ENCODE measurements around the gene ANKRD29.
"Not testable (repeated sequence)": the region's sequence is repeated elsewhere in the genome, so short reads cannot be mapped to it uniquely, and the experiment has no call there.

The ANKRD29 gene

DNA sequence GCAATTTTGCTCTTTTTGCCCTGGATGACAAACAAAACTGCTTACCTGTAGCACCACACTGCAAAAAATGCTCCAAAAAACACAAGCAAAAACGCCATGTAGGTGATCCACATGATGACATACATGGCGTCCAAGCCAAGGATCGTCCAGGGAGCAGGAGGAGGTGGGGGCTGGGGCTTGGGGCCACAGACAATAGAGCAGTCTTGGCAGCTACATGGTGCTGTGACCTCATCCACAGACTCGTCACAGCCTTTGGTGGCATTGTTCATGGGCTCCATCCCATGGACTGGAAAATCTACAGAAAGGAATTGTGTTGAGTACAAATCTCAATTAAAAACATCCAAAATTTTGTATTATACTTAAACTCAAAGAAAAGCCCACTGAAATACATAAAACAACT, 102.5 kb downstream of the ANKRD29 start:
- WGBS (ENCODE audit: extremely low coverage, insufficient coverage, low lambda C conversion rate), result no CpG with 5 or more reads among the region's 4 CpGs
- no peaks in the 10 kb centered on the region for H3K27me3 ChIP-seq (ENCODE audit: insufficient read depth, low read length, poor library complexity)
- H3K27ac ChIP-seq (ENCODE audit: low read depth, low read length), result no peak overlapping the region
- H3K4ac ChIP-seq (ENCODE audit: low read depth, low read length), result no peak overlapping the region
- no peak overlapping the region for H2BK15ac ChIP-seq (replicated peaks; ENCODE audit: low read depth)
- H4K5ac ChIP-seq (ENCODE audit: low read length), result no peak overlapping the region
- no peaks in the 10 kb centered on the region for H3K79me1 ChIP-seq (ENCODE audit: low read length)
- no peak overlapping the region for H2AK5ac ChIP-seq (ENCODE audit: low read length)
- no peak overlapping the region for H3K18ac ChIP-seq (ENCODE audit: low read length)
- H3K79me2 ChIP-seq (ENCODE audit: control insufficient read depth, insufficient read depth, low read length), result no peaks in the 10 kb centered on the region
- H3K4me2 ChIP-seq (ENCODE audit: low read length), result no peak overlapping the region
- H3K36me3 ChIP-seq (ENCODE audit: control insufficient read depth, insufficient read depth, low read length), result peaks cover 9% of the 10 kb centered on the region
- H3K23ac ChIP-seq (ENCODE audit: low read length), result no peak overlapping the region
- no peak overlapping the region for H3K9ac ChIP-seq (ENCODE audit: low read length)
- no peak overlapping the region for H3K4me3 ChIP-seq (ENCODE audit: low read length)
- H3K4me1 ChIP-seq (ENCODE audit: control insufficient read depth, low read depth, low read length), result no peaks in the 10 kb centered on the region
- H3K56ac ChIP-seq (ENCODE audit: low read length), result no peak overlapping the region
- H2BK120ac ChIP-seq (ENCODE audit: low read depth, low read length), result no peak overlapping the region
- no peak overlapping the region for H4K8ac ChIP-seq (ENCODE audit: low read depth, low read length)
- H2BK5ac ChIP-seq (ENCODE audit: low read length), result no peak overlapping the region
- DNase-seq, result no peak

GRCh38 chr18:23557511-23557910, 105.2 kb downstream of the ANKRD29 start:
- H3K27me3 ChIP-seq (ENCODE audit: insufficient read depth, low read length, poor library complexity); H3K4ac ChIP-seq (ENCODE audit: low read depth, low read length); DNase-seq; H2BK120ac ChIP-seq (ENCODE audit: low read depth, low read length); H3K18ac ChIP-seq (ENCODE audit: low read length); H3K79me2 ChIP-seq (ENCODE audit: control insufficient read depth, insufficient read depth, low read length); H4K8ac ChIP-seq (ENCODE audit: low read depth, low read length); H2AK5ac ChIP-seq (ENCODE audit: low read length); H2BK15ac ChIP-seq (replicated peaks; ENCODE audit: low read depth); H4K5ac ChIP-seq (ENCODE audit: low read length); H3K56ac ChIP-seq (ENCODE audit: low read length); H3K9ac ChIP-seq (ENCODE audit: low read length); H3K4me2 ChIP-seq (ENCODE audit: low read length); H3K79me1 ChIP-seq (ENCODE audit: low read length); H3K4me3 ChIP-seq (ENCODE audit: low read length); H2BK5ac ChIP-seq (ENCODE audit: low read length); H3K4me1 ChIP-seq (ENCODE audit: control insufficient read depth, low read depth, low read length); H3K27ac ChIP-seq (ENCODE audit: low read depth, low read length); H3K23ac ChIP-seq (ENCODE audit: low read length): not testable (repeated sequence)
- whole genome bisulfite sequencing (ENCODE audit: extremely low coverage, insufficient coverage, low lambda C conversion rate), result no CpG with 5 or more reads among the region's 8 CpGs
- peaks cover 26% of the 10 kb centered on the region for H3K36me3 ChIP-seq (ENCODE audit: control insufficient read depth, insufficient read depth, low read length)

DNA sequence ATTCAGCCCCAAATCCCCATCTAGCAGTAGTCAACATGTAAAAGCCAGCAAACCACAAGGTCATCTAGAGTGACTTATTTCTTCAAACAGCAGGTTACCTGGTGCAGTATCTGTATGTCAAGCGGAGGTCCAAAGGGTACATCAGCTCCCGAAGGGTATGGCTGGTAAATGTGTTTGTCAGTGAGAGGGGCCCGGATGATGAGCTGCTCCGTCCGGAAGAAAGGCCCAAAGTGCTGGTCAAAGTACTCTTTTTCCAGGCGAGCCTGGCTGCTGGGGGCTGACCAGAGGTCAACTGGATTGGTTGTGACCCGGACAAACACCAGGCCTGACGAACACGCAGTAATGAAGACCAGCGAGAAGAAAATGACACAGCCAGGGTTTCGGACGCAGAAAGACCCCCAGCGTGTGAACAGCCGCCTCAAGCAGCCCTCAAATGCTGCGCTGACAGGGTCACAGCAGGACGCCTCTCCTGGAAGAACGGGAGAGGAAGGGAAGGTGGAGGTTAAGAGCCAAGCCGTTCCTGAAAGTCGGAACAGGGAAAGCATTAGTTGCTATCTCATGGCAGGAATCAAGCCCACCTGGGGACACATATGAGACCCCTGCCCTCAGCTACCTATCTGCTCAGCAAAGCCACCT, 106.4 kb downstream of the ANKRD29 start:
- H3K36me3 ChIP-seq (ENCODE audit: control insufficient read depth, insufficient read depth, low read length), result peaks cover 32% of the 10 kb centered on the region
- no peak overlapping the region for H3K23ac ChIP-seq (ENCODE audit: low read length)
- H3K27ac ChIP-seq (ENCODE audit: low read depth, low read length), result no peak overlapping the region
- H2BK120ac ChIP-seq (ENCODE audit: low read depth, low read length), result no peak overlapping the region
- H2BK5ac ChIP-seq (ENCODE audit: low read length), result no peak overlapping the region
- H3K4me2 ChIP-seq (ENCODE audit: low read length), result no peak overlapping the region
- DNase-seq, result no peak
- H3K4ac ChIP-seq (ENCODE audit: low read depth, low read length), result no peak overlapping the region
- H3K79me1 ChIP-seq (ENCODE audit: low read length), result no peaks in the 10 kb centered on the region
- no peaks in the 10 kb centered on the region for H3K79me2 ChIP-seq (ENCODE audit: control insufficient read depth, insufficient read depth, low read length)
- no peaks in the 10 kb centered on the region for H3K4me1 ChIP-seq (ENCODE audit: control insufficient read depth, low read depth, low read length)
- no peak overlapping the region for H4K5ac ChIP-seq (ENCODE audit: low read length)
- no peak overlapping the region for H3K9ac ChIP-seq (ENCODE audit: low read length)
- H3K18ac ChIP-seq (ENCODE audit: low read length), result no peak overlapping the region
- no peak overlapping the region for H3K56ac ChIP-seq (ENCODE audit: low read length)
- H4K8ac ChIP-seq (ENCODE audit: low read depth, low read length), result no peak overlapping the region
- H2BK15ac ChIP-seq (replicated peaks; ENCODE audit: low read depth), result no peak overlapping the region
- H2AK5ac ChIP-seq (ENCODE audit: low read length), result no peak overlapping the region
- no peak overlapping the region for H3K4me3 ChIP-seq (ENCODE audit: low read length)
- no peaks in the 10 kb centered on the region for H3K27me3 ChIP-seq (ENCODE audit: insufficient read depth, low read length, poor library complexity)
- no CpG with 5 or more reads among the region's 19 CpGs for WGBS (ENCODE audit: extremely low coverage, insufficient coverage, low lambda C conversion rate)

GRCh38 chr18:23553887-23554286, 108.8 kb downstream of the ANKRD29 start:
- no peak overlapping the region for H3K9ac ChIP-seq (ENCODE audit: low read length)
- no peak overlapping the region for H4K5ac ChIP-seq (ENCODE audit: low read length)
- H3K79me2 ChIP-seq (ENCODE audit: control insufficient read depth, insufficient read depth, low read length), result no peaks in the 10 kb centered on the region
- no peak overlapping the region for H3K18ac ChIP-seq (ENCODE audit: low read length)
- H3K36me3 ChIP-seq (ENCODE audit: control insufficient read depth, insufficient read depth, low read length), result peaks cover 30% of the 10 kb centered on the region
- H3K79me1 ChIP-seq (ENCODE audit: low read length), result no peaks in the 10 kb centered on the region
- H3K27me3 ChIP-seq (ENCODE audit: insufficient read depth, low read length, poor library complexity), result no peaks in the 10 kb centered on the region
- no peak overlapping the region for H3K4me3 ChIP-seq (ENCODE audit: low read length)
- no CpG with 5 or more reads among the region's 6 CpGs for WGBS (ENCODE audit: extremely low coverage, insufficient coverage, low lambda C conversion rate)
- no peak overlapping the region for H3K56ac ChIP-seq (ENCODE audit: low read length)
- no peak overlapping the region for H3K4me2 ChIP-seq (ENCODE audit: low read length)
- no peak for DNase-seq
- no peak overlapping the region for H2AK5ac ChIP-seq (ENCODE audit: low read length)
- H2BK5ac ChIP-seq (ENCODE audit: low read length), result no peak overlapping the region
- no peak overlapping the region for H3K23ac ChIP-seq (ENCODE audit: low read length)
- no peak overlapping the region for H4K8ac ChIP-seq (ENCODE audit: low read depth, low read length)
- H3K4me1 ChIP-seq (ENCODE audit: control insufficient read depth, low read depth, low read length), result no peaks in the 10 kb centered on the region
- H3K4ac ChIP-seq (ENCODE audit: low read depth, low read length), result no peak overlapping the region
- H3K27ac ChIP-seq (ENCODE audit: low read depth, low read length), result no peak overlapping the region
- no peak overlapping the region for H2BK120ac ChIP-seq (ENCODE audit: low read depth, low read length)
- H2BK15ac ChIP-seq (replicated peaks; ENCODE audit: low read depth), result no peak overlapping the region

DNA sequence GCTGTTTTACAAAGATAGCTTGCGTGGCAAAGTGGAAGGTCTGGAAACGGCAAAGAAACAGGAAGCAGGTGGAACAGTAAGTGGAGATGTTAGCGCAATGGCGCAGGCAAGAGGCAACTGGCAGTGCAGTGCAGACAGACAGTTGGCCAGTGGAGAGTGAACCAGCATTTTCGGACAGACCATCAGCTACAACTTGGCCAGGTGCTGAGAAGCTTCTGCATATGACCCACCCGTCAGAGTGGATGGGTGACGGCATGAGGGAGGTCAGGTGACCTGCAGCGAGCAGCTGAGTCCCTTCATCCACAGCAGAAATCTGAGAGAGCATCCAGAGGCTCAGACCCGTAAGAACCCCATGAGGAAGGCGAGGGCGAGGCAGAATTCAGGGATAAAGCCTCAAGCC, 110.2 kb downstream of the ANKRD29 start:
- H3K4me3 ChIP-seq (ENCODE audit: low read length), result no peak overlapping the region
- H4K8ac ChIP-seq (ENCODE audit: low read depth, low read length), result no peak overlapping the region
- no CpG with 5 or more reads among the region's 11 CpGs for WGBS (ENCODE audit: extremely low coverage, insufficient coverage, low lambda C conversion rate)
- no peak overlapping the region for H3K56ac ChIP-seq (ENCODE audit: low read length)
- H2BK120ac ChIP-seq (ENCODE audit: low read depth, low read length), result no peak overlapping the region
- H3K4ac ChIP-seq (ENCODE audit: low read depth, low read length), result no peak overlapping the region
- no peaks in the 10 kb centered on the region for H3K79me2 ChIP-seq (ENCODE audit: control insufficient read depth, insufficient read depth, low read length)
- no peak overlapping the region for H3K23ac ChIP-seq (ENCODE audit: low read length)
- H2BK15ac ChIP-seq (replicated peaks; ENCODE audit: low read depth), result no peak overlapping the region
- H3K18ac ChIP-seq (ENCODE audit: low read length), result no peak overlapping the region
- no peak overlapping the region for H3K27ac ChIP-seq (ENCODE audit: low read depth, low read length)
- H3K27me3 ChIP-seq (ENCODE audit: insufficient read depth, low read length, poor library complexity), result no peaks in the 10 kb centered on the region
- H3K4me1 ChIP-seq (ENCODE audit: control insufficient read depth, low read depth, low read length), result no peaks in the 10 kb centered on the region
- peaks cover 30% of the 10 kb centered on the region for H3K36me3 ChIP-seq (ENCODE audit: control insufficient read depth, insufficient read depth, low read length)
- no peak overlapping the region for H4K5ac ChIP-seq (ENCODE audit: low read length)
- H2BK5ac ChIP-seq (ENCODE audit: low read length), result no peak overlapping the region
- no peak overlapping the region for H2AK5ac ChIP-seq (ENCODE audit: low read length)
- H3K79me1 ChIP-seq (ENCODE audit: low read length), result no peaks in the 10 kb centered on the region
- no peak overlapping the region for H3K9ac ChIP-seq (ENCODE audit: low read length)
- no peak for DNase-seq
- H3K4me2 ChIP-seq (ENCODE audit: low read length), result no peak overlapping the region

DNA sequence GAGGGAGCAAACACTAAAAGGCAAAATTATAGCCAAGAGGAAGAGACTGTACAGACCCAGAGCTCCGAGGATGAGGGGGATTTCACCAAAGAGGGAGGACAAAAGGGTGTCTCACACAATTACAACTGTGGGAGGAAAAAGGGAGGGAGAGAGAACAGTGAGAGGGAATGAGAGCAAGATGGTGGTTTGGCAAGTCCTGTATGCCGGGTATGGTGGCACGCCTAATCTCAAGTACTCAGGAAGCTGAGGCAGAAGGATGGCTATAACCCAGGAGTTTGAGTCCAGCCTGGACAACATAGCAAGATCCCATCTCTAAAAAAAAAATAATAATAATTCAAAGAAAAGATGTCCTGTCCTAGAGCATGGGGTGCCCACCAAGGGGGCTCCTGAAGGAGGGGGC, 110.7 kb downstream of the ANKRD29 start:
- H3K4ac ChIP-seq (ENCODE audit: low read depth, low read length), result no peak overlapping the region
- H4K8ac ChIP-seq (ENCODE audit: low read depth, low read length), result no peak overlapping the region
- peaks cover 30% of the 10 kb centered on the region for H3K36me3 ChIP-seq (ENCODE audit: control insufficient read depth, insufficient read depth, low read length)

More for the DNA sequence above, 110.7 kb downstream of the ANKRD29 start:
- H4K5ac ChIP-seq (ENCODE audit: low read length), result no peak overlapping the region
- H2BK5ac ChIP-seq (ENCODE audit: low read length), result no peak overlapping the region
- no peak overlapping the region for H3K23ac ChIP-seq (ENCODE audit: low read length)
- no peak overlapping the region for H2BK120ac ChIP-seq (ENCODE audit: low read depth, low read length)
- H3K9ac ChIP-seq (ENCODE audit: low read length), result no peak overlapping the region
- H3K56ac ChIP-seq (ENCODE audit: low read length), result no peak overlapping the region
- H3K27me3 ChIP-seq (ENCODE audit: insufficient read depth, low read length, poor library complexity), result no peaks in the 10 kb centered on the region
- H3K27ac ChIP-seq (ENCODE audit: low read depth, low read length), result no peak overlapping the region
- no peak overlapping the region for H2BK15ac ChIP-seq (replicated peaks; ENCODE audit: low read depth)
- DNase-seq, result no peak
- H3K79me2 ChIP-seq (ENCODE audit: control insufficient read depth, insufficient read depth, low read length), result no peaks in the 10 kb centered on the region
- no peak overlapping the region for H3K4me2 ChIP-seq (ENCODE audit: low read length)
- no CpG with 5 or more reads among the region's 3 CpGs for WGBS (ENCODE audit: extremely low coverage, insufficient coverage, low lambda C conversion rate)
- H3K18ac ChIP-seq (ENCODE audit: low read length), result no peak overlapping the region
- no peak overlapping the region for H3K4me3 ChIP-seq (ENCODE audit: low read length)
- no peaks in the 10 kb centered on the region for H3K79me1 ChIP-seq (ENCODE audit: low read length)
- no peak overlapping the region for H2AK5ac ChIP-seq (ENCODE audit: low read length)
- H3K4me1 ChIP-seq (ENCODE audit: control insufficient read depth, low read depth, low read length), result no peaks in the 10 kb centered on the region

Data from mesendoderm (in vitro differentiated cells).